ENCODE measurements around the gene WFDC2.

WFDC2 gene, protein sequence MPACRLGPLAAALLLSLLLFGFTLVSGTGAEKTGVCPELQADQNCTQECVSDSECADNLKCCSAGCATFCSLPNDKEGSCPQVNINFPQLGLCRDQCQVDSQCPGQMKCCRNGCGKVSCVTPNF

DNA sequence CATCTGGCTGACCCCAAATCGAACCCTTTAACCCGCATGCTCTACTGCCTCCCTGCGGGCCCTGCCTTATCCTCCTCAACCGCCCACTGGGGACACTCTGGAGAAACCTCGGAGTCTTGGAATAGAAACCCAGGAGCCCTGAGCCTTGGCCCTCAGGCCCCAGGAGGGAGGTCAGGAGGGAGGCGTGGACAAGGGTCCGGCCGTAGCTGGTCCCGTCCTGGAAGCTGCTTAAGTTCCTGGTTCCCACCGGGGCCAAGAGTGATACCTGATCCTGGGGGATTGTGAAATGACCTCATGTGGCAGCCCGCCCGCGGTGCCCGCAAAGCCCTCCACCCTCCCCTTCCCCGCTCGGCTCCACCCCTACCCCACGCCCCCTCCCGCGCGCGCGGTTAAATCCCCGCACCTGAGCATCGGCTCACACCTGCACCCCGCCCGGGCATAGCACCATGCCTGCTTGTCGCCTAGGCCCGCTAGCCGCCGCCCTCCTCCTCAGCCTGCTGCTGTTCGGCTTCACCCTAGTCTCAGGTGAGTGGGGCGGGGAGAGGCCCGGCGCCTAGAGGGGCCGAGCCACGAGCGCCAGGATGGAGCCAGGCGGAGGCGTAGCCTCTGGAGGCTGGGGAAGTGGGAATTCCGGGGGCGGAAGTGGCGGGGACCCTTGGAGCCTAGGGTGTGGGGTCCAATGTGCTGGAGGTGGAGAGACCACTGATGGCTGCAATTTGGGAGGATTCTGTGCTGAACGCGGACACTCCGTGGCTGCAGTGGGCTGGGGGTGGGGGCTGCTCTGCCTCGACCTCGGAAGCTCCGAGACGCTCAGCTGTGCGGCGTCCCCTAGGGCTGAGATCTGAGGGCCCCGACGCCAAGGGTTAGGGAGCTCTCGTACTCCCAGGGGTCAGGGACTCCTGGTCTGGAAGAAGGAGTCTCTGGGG lies at the start of gene WFDC2:
TSS of gene WFDC2 (plus strand) at position 418 of the 926 bp plus-strand sequence. CDS start at position 447, 29 bp downstream.
- DNase-seq, result no peak

DNA sequence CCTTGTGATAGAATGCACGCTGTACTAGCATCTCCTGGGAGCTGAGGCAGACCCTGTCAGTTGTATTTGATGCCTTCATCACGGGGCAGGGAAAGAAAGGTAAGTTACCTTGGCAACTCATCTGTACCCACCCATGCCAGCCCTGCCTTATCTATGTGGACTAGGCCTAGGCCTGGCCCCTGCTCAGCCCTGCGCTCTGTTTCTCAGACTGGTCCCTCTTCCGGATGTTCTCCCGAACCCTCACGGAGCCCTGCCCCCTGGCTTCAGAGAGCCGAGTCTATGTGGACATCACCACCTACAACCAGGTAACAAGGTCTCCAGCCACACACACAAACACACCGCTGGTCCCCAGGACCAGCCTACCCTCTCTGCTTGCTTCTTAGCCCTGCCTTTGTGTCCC lies 49.4 kb upstream of the WFDC2 start:
- DNase-seq, result no peak

DNA sequence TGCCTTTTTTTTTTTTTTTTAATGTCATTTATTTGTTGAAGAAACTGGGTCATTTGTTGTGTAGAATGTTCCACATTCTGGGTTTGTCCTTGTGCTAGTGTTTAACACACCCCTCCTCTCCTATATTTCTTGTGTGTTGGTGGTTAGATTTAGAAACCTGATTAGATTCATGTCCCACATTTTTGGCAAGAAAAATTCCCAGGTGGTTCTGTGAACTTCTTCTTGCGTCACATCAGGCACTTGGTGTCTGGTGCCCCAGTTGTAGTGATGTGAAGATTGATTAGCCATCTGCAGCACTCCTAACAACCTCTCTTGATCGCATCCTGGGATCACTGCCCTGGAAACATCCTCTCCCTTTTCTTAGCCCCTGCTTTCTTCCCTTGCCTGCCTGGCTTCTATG lies 45.9 kb upstream of the WFDC2 start:
- DNase-seq, result no peak

DNA sequence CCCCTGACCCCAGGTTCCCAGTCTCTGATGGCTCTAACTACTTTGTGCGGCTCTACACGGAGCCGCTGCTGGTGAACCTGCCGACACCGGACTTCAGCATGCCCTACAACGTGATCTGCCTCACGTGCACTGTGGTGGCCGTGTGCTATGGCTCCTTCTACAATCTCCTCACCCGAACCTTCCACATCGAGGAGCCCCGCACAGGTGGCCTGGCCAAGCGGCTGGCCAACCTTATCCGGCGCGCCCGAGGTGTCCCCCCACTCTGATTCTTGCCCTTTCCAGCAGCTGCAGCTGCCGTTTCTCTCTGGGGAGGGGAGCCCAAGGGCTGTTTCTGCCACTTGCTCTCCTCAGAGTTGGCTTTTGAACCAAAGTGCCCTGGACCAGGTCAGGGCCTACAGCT lies 44.0 kb upstream of the WFDC2 start:
- no peak for DNase-seq

DNA sequence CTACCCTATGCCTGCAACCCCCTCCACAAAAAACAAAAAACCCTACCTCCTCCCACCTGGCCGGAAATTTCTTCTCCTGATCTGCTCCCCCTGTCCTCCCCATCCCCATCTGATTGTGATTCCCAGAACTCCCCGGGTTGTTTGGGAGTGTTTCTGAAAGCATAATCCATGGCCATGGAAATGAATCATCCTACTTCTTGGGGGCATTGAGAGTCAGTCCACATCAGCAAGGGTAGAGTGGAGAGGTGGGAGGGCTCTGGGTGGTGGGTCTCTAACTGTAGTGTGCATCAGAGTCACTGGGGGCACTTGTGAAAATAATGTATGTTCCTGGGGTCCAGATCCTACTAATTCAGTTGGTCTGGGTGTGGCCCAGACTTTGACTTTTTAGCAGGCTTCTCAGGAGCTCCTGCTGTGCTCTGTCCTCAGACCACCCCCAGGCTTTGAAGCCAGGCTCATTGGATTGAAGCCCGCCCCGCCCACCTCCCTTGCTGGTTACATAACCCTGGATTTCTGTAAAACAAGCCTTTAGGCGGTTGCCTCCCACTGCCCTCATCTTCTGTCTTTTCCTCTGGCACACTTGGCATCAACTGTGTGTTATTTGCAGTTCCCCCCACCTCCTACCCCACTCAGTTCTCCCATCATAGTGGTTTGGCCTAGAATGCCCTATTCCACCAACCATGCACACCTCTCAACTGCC lies 43.1 kb upstream of the WFDC2 start:
- DNase-seq, result no peak

DNA sequence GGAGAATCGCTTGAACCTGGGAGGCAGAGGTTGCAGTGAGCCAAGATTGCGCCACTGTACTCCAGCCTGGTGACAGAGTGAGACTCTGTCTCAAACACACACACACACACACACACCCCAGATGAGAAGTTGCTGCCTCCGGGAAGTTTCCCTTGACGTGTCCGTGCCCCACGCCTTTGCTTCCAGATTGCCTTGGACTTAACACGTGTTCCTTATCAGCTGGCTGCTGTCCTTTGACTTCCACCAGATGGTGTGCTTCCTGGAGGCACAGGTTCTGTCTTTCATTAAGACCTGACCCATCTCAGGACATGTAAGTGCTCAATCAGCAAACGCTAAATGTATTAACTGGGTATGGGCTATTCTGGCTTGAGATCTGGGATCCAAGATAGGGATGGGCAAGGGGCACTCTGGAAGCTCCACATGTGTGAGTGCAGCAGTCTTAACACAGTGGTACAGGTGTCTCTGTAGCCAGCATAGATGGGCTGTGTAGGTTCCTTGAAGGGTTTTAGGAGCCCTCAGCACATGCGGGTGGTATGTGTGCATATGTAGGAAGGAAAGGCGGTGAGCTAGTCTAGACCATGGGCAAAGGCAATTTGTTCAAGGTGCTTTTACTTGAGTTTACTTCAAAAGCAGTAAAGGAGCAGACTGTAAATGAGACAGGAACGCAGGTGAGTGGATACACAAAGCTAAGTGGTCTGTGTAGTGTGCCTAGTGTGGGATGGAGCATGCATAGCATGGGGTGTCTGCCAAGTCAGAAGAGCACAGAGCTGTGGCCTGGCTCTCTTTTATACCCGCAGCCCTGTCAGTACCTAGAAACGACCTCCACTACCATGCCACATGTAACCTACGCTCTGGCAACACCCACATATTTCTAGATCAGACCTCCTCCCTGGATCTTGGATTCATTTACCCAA lies 42.1 kb upstream of the WFDC2 start:
- DNase-seq, result no peak

DNA sequence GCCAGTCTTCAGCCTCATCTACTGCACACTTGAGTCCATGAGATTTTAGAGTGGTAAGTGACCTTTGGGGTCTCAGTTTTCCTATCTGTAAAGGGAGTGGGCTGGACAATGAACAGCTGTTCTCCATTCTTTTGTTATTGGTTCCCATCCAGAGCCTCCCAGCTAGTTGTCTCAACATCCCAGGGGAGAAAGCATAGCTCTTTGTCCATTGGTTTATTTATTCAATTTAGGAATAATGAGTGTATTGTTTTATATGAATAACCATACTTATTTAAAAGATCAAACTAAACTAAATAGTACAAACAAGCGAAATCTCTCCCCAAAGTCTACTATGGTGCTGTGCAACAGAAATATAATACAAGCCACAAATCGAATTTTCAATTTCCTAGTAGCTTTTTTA lies 39.9 kb upstream of the WFDC2 start:
- no peak for DNase-seq

DNA sequence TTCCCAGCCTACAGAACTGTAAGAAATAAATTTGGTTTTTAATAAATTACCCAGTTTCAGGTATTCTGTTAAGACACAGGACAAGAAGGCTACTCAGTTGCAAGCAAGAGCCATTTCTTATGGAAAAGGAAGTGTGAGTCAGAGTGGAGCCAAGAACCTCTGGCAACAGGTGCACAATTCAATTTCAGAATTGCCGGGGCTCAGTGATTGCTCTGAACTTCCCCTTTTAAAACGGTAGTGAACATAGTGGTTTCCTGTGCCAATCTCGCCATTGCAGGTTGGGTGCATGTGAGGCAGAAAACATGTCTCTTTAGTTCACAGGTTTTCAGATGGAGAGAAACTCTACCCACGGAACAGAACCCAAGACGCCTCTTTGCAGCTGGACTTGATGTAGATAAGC lies 37.3 kb upstream of the WFDC2 start:
- DNase-seq, result no peak

DNA sequence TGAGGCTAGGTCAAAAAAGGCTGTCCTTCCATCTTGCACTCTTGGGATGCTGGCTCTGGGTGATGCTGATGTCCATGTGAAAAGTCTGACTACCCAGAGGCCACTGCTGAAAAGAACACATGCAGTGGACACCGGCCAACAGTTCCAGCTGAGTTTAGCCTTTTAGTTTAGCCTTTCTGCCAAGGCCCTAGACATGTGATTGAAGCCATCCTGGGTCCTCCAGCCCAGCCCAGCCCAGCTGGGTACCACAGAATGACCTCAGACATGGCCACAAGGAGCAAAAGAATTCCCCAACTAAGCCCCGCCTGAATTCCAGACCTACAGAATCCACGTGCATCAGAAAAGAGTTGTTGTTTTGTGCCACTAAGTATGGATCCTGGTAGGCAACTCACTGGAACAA lies 36.2 kb upstream of the WFDC2 start:
- DNase-seq, result no peak

DNA sequence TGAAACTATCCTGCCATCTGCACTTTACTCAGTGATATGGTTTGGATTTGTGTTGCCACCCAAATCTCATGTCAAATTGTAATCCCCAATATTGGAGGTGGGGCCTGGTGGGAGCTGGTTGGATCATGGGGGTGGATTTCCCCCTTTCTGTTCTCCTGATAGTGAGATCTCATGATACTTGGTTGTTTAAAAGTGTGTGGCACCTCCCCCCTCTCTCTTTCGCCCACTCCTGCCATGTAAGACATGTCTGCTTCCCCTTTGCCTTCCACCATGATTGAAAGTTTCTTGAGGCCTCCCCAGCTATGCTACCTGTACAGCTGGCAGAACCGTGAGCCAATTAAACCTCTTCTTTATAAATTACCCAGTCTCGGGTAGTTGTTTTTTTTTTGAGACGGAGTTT lies 35.6 kb upstream of the WFDC2 start:
- DNase-seq, result no peak

DNA sequence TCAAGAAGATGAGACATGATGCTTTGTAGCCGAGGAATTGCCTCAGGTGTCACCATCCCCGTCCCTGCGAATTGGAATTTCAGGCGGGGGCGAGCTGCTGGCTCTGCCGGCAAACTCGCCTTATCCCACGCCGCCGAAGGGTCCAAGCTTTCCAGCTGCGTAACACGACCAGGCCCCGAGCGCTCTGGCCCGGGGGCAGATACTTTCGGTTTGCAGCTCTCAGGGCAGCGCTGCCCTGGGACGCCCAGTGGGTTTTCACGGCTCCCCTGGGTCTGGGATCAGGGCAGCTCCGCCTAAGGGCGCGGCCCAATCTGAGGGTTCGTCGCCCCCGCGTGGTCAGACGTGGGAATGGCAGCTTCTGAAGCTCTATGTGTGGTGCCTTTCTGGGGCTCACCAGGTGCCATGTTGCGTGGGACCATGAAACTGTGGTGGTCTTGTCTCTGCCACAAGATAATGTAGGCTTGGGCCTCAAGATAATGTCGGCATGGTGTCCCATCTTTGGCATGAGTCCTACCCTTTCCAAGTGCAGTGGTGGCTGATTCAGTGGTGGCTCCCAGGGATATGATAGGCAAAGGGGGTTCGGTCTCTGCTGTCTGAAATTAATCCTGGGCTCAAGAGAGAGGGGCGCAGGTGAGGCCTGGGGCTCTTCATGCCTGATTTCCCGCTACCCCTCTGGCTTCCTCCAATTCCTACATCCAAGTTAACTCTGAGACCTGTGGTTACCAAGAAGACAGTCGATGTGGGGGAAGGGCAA lies 32.6 kb upstream of the WFDC2 start:
- peak; percentile 87 for DNase-seq

DNA sequence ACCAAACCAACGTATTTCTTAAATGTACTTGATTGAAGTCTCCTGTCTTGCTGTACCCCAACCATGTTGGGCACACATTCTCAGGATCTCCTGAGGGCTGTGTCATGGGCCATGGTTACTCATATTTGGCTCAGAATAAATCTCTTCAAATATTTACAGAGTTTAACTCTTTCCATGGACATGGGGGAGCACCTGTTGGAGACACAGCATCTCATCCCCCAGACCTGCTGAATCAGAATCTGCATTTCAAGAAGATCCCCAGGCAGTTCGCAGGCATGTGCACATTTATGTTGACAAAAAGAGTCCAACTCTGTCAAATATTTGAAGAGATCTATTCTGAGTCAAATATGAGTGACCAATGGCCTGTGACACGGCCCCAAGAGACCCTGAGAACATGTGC lies 29.1 kb upstream of the WFDC2 start:
- DNase-seq, result no peak

DNA sequence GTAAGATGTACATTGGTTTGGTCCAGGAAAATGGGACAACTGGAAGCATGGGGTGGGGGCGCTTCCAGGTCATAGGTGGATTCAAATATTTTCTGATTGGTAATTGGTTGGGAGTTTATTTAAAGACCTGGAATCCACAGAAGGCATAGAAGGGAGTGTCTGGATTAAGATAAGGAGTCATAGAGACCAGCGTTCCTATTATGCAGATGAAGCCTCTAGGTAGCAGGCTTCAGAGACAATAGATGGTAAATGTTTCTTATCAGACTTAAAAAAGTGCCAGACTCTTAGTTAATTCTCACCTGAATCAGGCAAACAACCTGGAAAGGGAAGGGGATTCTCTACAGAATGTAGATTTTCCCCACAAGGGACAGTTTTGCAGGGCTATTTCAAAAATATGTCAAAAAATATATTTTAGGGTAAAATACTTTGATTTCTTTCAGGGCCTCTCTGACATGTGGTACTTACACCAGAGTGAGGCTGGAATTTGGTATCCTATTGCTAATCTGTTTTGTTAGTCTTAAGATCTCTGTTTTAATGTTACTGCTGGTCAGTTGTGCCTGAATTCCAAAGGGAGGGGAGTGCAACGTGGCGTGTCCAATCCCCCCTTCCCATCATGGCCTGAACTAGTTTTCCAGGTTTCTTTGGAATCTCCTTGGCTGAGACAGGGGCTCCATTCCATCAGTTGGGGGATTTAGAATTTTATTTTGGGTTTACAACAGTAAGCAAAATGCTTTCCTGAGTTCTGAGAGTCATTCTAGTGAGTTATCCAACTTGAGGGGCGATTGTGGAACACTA lies 28.5 kb upstream of the WFDC2 start:
- DNase-seq, result no peak

DNA sequence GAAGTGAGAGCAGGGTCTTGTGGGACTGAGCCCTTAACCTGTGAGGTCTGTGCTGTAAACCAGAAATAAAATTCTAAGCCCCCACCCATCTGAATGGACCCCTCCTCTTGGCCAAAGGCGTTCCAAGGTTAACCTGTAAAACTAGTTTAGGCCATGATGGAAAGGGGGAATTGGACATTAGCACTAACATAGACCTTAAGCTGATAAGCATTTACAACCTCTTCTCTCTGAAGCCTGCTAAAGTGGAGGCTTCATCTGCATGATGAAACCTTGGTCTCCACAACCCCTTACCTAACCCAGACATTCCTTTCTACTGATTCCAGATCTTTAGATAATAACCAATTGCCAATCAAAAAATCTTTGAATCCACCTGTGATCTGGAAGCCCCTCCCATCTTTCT lies 27.8 kb upstream of the WFDC2 start:
- no peak for DNase-seq

DNA sequence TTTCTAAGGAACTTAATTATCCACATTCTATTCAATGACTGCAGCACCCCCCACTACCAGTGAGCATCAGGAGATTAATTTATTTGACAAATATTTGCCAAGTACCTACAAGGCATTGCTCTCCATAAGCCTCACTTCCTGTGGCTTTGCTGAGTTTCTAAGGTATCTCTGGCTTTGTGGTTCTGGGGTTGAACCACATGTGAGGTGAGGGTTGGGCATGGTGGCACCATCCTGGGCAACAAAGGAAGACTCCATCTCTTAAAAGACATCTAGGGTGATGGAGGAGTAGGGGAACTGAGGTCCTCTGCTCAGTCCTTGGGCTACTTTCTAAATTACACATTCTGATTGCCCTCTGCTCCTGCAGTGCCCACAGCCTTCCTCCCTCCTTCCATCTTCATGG lies 25.5 kb upstream of the WFDC2 start:
- DNase-seq, result peak; percentile 7

DNA sequence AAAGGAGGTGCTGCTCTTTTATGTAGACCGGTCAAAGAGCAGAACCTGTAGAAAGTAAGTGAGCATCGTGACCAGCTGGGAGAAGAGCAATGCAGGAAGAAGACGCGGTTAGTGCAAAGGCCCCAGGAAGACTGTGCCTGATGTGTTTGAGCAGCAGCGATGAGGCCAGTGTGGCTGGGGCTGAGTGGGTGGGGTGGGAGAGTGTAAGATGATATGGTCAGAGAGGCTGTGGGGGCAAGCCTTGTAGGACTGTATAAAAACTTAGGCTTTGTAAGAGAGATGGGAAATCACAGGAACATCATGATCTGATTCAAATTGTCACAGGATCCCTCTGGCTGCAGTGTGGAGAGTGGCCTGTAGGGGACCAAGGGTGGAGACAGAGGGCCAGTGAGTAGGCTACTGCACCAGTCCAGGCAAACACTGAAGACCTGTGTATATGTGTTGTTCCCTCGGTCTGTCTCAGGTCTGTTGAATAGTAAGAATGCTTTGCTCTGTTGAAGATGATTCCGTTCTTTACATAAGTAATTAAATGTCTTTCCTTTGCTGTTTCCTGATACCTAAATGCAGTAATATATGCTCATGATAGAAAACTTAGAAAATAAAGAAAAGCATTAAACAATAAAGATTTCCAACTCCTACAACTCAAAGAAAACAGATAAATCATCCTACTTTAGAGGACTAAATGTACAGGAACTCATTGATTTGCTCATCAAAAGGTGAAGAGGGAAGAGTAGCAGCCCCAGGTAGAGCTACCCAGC lies 23.6 kb upstream of the WFDC2 start:
- DNase-seq, result peak; percentile 42

DNA sequence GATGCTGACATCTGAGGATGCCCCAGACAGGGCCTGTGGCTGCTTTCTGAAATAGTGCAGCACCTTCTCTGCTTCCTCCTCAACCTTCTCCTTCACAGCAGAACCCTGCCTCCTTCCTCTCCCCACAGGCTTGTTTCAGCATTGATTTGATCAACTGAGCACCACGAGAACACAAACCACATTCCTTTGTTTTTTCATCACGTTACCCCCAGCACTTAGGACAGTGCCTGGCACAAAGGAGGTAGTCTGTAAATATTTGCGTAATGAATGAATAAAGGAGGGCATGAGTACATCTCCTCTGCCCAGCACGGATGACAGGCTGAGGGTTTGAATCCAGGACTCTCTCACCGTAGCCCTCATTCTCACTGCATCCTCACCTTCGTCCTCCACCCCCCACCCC lies 21.3 kb upstream of the WFDC2 start:
- no peak for DNase-seq

DNA sequence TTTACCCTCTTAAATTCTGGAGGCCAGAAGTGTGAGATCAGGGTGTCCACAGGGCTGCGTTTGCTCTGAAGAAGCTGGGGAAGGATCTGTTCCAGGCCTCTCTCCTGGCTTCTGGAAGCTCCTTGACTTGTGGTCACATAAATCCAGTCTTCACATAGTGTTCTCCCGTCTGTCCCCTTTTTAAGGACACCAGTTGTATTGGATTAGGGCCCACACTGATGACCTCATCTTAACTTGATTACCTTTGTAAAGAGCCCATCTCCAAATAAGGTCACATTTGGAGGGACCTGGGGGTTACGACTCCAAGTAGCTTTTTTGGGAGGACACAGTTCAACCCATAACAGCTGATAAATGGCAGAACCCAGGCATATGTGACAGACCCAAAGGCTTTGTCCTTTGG lies 20.0 kb upstream of the WFDC2 start:
- no peak for DNase-seq

DNA sequence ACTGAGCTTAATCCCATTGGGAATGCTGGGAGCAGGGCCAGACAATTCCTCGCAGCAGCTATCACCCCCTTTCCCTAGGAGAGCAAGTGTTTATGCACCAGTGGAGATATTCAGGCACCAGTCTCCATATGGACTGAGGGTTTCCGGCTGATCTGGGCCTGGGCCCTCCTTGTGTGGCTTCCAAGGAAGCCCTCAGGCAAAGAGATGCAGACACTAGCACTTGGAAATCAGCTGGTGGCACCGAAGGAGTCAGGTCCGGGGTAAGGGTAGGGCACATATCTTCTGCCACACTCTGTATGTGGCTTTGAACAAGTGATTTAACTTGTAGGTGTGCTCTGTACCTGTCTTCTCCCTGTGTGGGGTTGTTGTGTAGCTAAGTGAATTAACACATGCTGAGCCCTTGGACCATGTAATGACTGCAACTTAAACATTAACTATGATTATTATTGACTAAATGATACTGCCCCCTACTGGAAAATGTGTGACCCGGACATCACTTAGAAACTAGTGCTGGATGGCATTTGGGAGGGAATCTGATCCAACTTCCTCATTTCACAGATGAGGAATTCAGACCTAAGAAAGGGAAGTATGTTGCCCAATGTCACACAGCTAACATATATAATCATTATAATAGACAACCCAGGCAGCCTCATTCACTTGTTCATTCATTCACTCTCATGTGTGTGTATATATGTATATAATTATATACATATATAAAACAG lies 19.3 kb upstream of the WFDC2 start:
- DNase-seq, result no peak

DNA sequence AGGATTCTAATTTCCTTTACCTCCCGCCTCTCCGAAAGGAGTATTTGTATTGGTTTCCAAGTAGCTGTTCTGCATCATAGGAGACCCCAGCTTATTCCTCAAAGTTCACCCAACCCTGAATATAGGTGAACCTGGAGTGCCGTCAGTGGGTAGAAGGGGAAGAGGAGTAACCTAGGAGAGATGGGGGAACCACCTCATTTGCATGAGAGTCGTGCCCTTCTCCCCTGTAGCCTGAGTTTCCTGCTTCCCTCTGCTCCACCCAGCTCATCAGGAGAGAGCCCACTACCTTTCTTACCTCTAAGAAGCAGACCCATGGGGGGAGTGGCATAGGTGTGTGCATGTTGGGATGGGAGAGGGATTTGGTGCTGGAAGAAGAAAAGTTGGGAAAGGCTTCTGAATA lies 17.3 kb upstream of the WFDC2 start:
- no peak for DNase-seq
